ENCODE data around the gene TJP2.

GRCh38 chr9:69184266-69184665 is 10.2 kb downstream of the TJP2 start:
- TF ChIP-seq, protein P1, sequence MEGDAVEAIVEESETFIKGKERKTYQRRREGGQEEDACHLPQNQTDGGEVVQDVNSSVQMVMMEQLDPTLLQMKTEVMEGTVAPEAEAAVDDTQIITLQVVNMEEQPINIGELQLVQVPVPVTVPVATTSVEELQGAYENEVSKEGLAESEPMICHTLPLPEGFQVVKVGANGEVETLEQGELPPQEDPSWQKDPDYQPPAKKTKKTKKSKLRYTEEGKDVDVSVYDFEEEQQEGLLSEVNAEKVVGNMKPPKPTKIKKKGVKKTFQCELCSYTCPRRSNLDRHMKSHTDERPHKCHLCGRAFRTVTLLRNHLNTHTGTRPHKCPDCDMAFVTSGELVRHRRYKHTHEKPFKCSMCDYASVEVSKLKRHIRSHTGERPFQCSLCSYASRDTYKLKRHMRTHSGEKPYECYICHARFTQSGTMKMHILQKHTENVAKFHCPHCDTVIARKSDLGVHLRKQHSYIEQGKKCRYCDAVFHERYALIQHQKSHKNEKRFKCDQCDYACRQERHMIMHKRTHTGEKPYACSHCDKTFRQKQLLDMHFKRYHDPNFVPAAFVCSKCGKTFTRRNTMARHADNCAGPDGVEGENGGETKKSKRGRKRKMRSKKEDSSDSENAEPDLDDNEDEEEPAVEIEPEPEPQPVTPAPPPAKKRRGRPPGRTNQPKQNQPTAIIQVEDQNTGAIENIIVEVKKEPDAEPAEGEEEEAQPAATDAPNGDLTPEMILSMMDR (IDR thresholded peaks at IDR 0.05; ENCODE audit: insufficient read depth, low read depth, low read length), result no peak
- no peak for TF ChIP-seq EZH2 (IDR thresholded peaks at IDR 0.05; ENCODE audit: insufficient read depth, low read length)
